GM19351 (cell line): ENCODE data around the gene ERH.
"Not testable (repeated sequence)": the region's sequence is repeated elsewhere in the genome, so short reads cannot be mapped to it uniquely, and the experiment has no call there.

ENCODE experiments used
- ATAC-seq: cut with Tn5 transposase; IDR thresholded peaks from one replicate; pipeline ENCODE4 v1.9.1; 2021; ENCODE audit warnings: mild to moderate bottlenecking, moderate library complexity; ENCODE audit not compliant: unreplicated experiment

ERH gene

DNA sequence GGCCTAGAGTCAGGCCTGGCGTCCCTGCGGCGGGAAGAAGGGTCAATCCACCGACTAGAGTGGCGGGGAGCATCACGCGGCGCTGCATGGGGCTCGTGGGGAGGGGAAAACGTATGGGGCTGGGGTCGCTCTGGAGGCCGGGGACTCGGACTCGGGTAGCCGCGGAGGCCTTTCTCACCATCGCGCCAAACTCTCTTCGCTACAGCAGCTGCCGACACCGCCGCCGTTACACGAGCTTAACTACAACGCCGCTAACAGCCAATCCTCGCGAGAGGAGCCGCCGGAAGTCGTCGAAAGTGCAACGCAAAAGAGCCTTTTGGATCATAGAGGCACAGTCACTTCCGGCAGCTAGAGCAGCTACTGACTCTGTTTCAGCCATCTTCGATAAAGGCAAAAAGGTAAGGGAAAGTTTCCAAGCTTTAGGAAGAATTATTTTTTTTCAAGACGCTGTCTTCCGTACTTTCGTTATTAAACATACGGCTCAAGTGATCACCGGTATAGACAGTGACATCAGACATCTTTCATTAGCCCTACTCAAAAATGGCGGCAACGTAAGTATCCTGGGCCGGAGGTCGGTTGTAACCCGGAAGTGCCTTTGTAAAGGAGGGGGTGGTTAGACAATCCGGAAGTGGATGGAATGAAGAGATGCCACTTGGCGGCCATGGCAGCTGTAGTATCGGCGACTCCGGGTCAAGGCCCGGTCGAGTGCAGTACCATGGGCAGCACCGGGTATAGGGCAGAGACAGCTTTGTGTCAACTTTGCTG is at the start of gene ERH, which contains the start of gene SLC39A9:
Gene ERH, minus strand, starts transcription at position 247 of the 765 bp plus-strand sequence. Its CDS starts 66 bp downstream, at position 181.
Gene SLC39A9, plus strand, starts transcription at position 640 of the 765 bp plus-strand sequence. CDS start 678 bp downstream, outside the sequence.
- peak; percentile 89 for ATAC-seq

DNA sequence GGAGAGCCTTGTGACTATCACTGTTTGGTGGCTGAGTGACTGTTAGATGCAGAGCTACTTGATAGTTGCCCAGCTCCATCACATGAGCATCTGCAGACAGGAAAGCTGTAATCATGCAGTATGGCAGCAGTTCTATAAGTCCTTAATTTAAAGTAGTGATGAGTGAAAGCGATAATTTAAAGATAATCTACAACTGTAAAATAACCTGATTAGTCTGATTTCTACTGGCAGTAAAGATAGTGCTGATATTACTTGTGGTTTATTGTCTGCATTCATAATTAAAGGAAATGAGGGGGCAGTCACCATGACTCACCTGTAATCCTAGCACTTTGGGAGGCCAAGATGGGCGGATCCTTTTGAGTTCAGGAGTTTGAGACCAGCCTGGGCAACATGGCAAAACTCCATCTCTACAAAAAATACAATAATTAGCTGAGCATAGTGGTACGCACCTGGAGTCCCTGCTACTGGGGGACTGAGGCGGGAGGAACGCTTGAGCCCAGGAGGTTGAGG is 45.3 kb upstream of the ERH start:
- ATAC-seq, result no peak

DNA sequence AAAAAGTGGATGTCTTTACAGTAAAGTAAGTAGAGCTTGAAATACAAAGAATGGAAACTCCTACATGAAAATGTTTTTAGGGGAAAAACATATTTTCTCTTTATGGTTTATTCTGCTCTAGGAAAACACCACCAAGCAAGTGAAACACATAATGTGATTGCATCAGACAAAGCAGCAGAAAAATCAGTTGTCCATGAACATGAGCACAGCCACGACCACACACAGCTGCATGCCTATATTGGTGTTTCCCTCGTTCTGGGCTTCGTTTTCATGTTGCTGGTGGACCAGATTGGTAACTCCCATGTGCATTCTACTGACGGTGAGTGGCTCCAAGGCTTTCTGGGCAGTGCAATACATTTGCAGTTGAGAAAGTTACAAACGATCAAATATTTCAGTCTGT is 43.8 kb upstream of the ERH start:
- ATAC-seq, result peak; percentile 44

DNA sequence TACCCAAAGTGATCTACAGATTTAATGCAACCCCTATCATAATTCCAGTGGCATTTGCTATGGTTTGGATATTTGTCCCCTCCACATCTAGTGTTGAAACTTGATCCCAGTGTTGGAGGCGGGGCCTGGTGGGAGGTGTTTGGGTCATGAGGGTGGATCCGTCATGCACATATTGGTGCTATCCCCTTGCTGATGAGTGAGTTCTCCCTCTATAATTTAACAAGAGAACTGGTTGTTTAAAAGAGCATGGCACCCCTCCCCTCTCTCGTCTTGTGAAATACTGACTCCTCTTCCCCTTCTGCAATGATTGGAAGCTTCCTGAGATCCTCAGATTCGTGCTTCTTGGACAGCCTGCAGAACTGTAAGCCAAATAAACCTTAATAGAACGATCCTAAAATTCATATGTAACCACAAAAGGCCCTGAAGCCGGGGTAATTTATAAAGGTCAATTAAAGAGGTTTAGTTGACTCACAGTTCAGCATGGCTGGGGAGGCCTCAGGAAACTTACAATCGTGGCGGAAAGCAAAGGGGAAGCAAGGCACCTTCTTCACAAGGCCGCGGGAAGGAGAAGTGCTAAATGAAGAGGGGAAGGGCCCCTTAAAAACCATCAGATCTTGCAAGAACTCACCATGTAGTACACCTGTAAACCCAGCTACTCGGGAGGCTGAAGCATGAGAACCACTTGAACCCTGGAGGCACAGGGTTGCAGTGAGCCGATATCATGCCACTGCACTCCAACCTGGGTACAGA is 41.6 kb upstream of the ERH start:
- ATAC-seq, result no peak

DNA sequence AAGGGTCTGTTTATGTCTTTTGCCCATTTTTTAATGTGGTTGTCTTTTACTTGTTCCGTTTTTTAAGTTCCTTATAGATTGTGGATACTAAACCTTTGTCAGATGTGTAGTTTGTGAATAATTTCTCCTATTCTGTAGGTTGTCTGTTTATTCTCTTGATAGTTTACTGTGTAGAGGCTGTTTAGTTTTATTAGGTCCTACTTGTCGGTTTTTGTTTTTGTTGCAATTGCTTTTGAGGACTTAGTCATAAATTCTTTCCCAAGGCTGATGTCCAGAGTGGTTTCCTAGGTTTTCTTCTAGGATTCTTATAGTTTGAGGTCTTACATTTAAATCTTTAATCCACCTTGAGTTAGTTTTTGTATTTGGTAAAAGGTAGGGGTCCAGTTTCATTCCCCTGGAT is 34.3 kb upstream of the ERH start:
- ATAC-seq, result no peak

DNA sequence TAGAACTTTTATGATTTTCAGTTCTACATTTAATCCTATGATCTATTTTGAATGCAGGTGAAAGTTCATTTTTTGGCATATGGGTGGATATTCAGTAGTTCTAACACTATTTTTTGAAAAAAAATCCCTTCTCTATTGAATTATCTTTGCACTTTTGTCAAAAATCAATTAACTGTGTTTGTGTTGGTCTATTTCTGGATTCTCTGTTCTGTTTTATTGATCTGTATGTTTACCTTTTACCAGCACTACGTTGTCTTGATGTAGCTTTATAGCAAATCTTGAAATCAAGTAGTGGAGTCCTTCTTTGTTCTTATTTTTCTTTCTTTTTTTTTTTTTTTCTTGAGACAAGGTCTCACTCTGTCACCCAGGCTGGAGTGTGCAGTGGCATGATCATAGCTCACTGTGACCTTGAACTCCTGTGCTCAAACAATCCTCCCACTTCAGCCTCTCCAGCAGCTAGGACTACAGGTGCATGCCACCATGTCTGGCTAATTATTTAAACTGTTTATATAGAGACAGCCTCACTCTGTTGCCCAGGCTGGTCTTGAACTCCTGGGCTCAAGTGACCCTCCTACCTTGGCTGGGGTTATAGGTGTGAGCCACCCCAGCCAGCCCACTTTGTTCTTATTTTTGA is 32.3 kb upstream of the ERH start:
- ATAC-seq, result no peak

GRCh38 chr14:69429643-69430042 is 31.5 kb upstream of the ERH start:
- ATAC-seq, result no peak

DNA sequence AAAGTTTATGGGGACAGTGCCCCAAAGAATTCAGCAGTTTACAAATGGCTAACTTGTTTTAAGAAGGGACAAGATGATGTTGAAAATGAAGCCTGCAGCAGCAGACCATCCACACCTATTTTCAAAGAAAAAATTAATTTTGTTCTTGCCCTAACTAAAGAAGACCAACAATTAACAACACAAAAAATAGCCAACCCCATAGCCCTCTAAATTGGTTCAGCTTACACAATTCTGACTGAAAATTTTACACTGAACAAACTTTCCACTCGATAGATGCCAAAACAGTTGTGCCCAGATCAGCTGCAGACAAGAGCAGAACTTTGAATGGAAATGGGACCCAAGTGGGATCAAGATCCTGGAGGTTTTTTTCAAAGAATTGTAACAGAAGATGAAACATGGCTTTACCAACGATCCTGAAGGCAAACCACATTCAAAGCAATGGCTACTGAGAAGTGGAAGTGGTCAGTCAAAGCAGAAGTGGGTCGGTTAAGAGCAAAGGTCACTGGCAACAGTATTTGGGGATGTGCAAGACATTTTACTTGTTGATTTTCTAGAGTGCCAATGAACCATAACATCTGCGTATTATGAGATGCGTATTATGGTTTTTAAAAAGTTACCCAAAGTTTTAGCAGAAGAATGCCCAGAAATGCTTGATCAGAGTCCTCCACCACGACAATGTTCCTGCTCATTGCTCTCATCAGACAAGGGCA is 30.3 kb upstream of the ERH start:
- no peak for ATAC-seq

- no peak for ATAC-seq
Measured at GRCh38 chr14:69427596-69427995, 29.5 kb upstream of the ERH start.

- ATAC-seq, result no peak
Measured at GRCh38 chr14:69424149-69424923, 26.2 kb upstream of the ERH start.

DNA sequence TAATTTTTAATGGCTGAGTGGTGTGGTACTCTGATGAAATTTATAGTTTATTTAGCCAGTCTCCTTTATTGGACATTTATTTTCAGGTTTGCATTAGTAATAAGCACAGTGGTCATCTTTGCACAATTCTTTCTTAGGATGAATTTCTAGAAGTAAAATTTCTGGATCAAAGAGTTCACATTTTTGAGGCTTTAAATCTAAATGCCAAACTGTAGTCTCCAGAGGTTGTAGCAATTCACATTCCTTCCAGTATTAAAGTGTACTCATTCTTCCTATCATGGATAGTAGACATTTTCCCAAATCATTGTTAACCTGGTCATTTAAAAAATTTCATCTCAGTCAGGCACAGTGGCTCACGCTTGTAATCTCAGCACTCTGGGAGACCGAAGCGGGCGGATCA is 25.2 kb upstream of the ERH start:
- no peak for ATAC-seq

- ATAC-seq, result not testable (repeated sequence)
Measured at GRCh38 chr14:69416087-69416486, 18.0 kb upstream of the ERH start.

- no peak for ATAC-seq
Measured at GRCh38 chr14:69413483-69413882, 15.4 kb upstream of the ERH start.

- no peak for ATAC-seq
Measured at GRCh38 chr14:69408331-69408960, 10.3 kb upstream of the ERH start.

GRCh38 chr14:69405762-69406161 is 7.7 kb upstream of the ERH start:
- no peak for ATAC-seq

DNA sequence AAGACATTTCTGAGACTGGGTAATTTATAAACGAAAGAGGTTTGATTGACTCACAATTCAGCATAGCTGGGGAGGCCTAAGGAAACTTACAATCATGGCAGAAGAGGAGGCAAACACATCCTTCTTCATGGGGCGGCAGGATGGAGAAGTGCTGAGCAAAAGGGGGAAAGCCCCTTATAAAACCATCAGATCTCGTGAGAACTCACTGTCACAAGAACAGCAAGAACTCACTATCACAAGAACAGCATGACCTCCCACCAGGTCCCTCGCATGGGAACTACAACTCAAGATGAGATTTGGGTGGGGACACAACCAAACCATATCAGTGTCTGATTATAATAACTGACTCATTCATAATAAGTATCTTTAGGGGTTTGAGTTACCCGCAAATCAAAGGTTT is 6.8 kb upstream of the ERH start:
- ATAC-seq, result no peak

DNA sequence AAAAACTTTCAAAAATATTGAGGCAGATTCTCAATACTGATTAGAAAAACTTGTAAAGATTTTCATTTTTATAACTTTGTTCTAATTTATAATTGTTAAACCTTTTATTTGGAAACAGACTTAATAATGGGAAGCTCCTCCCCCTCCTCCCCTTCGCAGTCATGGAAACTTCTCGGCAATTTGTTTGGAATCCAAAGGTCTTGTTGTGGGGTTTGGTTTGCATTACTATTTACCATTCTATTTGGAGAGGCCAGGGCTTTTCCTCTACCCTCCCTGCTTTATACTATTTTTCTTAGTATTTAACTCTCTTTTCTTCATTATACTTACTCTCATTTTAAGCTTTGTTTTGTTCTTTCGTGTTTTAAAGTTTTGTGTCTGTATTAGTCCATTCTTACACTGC is 6.4 kb upstream of the ERH start:
- ATAC-seq, result no peak

DNA sequence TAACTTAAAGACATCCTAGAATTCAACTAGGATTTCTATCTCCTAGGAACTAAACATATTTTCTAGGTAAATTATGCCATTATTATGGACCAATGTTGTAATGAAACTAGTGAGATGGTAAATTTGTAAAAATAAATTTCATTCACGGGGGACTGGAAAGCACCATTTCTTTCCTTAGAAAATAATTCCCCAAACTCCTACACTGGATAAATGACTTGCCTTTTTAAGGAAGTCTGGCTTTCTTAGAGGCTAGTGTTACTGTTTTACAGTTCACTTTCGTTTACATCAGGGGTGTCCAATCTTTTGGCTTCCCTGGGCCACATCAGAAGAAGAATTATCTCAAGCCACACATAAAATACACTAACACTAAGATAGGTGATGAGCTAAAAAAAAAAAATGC is 3.7 kb upstream of the ERH start:
- ATAC-seq, result no peak

- ATAC-seq, result no peak
Measured at GRCh38 chr14:69400154-69400553, 2.1 kb upstream of the ERH start.

GRCh38 chr14:69399750-69400149 is 1.7 kb upstream of the ERH start:
- no peak for ATAC-seq
